ENCODE results near the gene LARP4B.

- TF ChIP-seq CTCF (IDR thresholded peaks at IDR 0.05) (no peak), POLR2A (IDR thresholded peaks at IDR 0.05) (no peak)
Observed at GRCh38 chr10:919481-919880, 12.0 kb downstream of the LARP4B start.

Measured in uterus (tissue), 2 donors.